K562 (cell line): ENCODE measurements around the gene CBY3. TPM values are rescaled to one million over a fixed set of nuclear protein-coding genes. Genes with fewer than 3 reads are reported as not detected.
A peak's percentile ranks its signal among the peaks of the same experiment; 100 is the strongest.

ENCODE experiments used
- BCL6 ChIP-seq: fragments of 250-450 bp; sonication (Bioruptor Pico); IDR thresholded peaks from 2 replicates; pipeline ENCODE4 v1.4.0; 2020
- BRD4 ChIP-seq: fragments of 200-600 bp; sonication (generic); IDR thresholded peaks from 2 replicates; pipeline ENCODE4 v1.6.1; 2017; ENCODE audit warnings: inconsistent platforms
- CCNT2 ChIP-seq: IDR thresholded peaks from 2 replicates; pipeline ENCODE4 v1.6.1; 2011; ENCODE audit warnings: borderline replicate concordance, low read depth, mild to moderate bottlenecking, moderate library complexity, mixed read lengths, low read length; ENCODE audit not compliant: insufficient read length; ENCODE audit errors: extremely low read depth
- CHD4 ChIP-seq: fragments of 200-600 bp; sonication (generic); IDR thresholded peaks from 3 replicates; pipeline ENCODE4 v1.6.1; 2012; ENCODE audit warnings: low read depth, mild to moderate bottlenecking, mixed read lengths, low read length, inconsistent platforms; ENCODE audit not compliant: insufficient read depth, insufficient replicate concordance, poor library complexity, severe bottlenecking
- CTBP1 ChIP-seq: fragments of 450-650 bp; IDR thresholded peaks from 2 replicates; pipeline ENCODE4 v1.6.1; 2016; ENCODE audit warnings: borderline replicate concordance
- EHMT2 ChIP-seq: fragments of 450-650 bp; IDR thresholded peaks from 2 replicates; pipeline ENCODE4 v1.6.1; 2018; ENCODE audit warnings: antibody characterized with exemption
- ESRRB ChIP-seq: fragments of 250-450 bp; sonication (Bioruptor Pico); IDR thresholded peaks from 2 replicates; pipeline ENCODE4 v1.5.0; 2020; ENCODE audit warnings: mild to moderate bottlenecking, moderate library complexity, borderline replicate concordance
- GATAD2A ChIP-seq: fragments of 450-650 bp; IDR thresholded peaks from 2 replicates; pipeline ENCODE4 v1.6.1; 2017
- HDAC3 ChIP-seq: fragments of 450-650 bp; IDR thresholded peaks from 2 replicates; pipeline ENCODE4 v1.6.1; 2018; ENCODE audit warnings: borderline replicate concordance, mild to moderate bottlenecking, moderate library complexity; ENCODE audit not compliant: partially characterized antibody
- HNRNPH1 ChIP-seq: fragments of 200-400 bp; formaldehyde crosslinking; optimal IDR thresholded peaks from 2 replicates; pipeline ENCODE3; 2017; ENCODE audit warnings: low read depth, mild to moderate bottlenecking, low read length, moderate library complexity
- HNRNPLL ChIP-seq: fragments of 200-400 bp; formaldehyde crosslinking; IDR thresholded peaks from 2 replicates; pipeline ENCODE4 v1.6.1; 2017; ENCODE audit warnings: low read length, low read depth, mild to moderate bottlenecking; ENCODE audit not compliant: poor library complexity, severe bottlenecking
- NFYB ChIP-seq: IDR thresholded peaks from 2 replicates; pipeline ENCODE4 v1.6.1; 2011; ENCODE audit warnings: mild to moderate bottlenecking, moderate library complexity; ENCODE audit not compliant: insufficient read length; ENCODE audit errors: extremely low read depth
- NR2C2 ChIP-seq, 2 experiments: fragments of 200-800 bp in 1 of 2; sonication (Bioruptor generic) in 1 of 2; sonication (generic) in 1 of 2; formaldehyde crosslinking in 1 of 2; IDR thresholded peaks; 2 replicates each; pipeline versions ENCODE4 v1.6.1 to v1.8.0; 2016 to 2022; ENCODE audit warnings: mild to moderate bottlenecking in 1 of 2, missing compliant biosample characterization in 1 of 2, missing genetic modification characterization in 1 of 2, missing genetic modification reagents in 1 of 2
- NRF1 ChIP-seq, 2 experiments: fragments of 450-650 bp; IDR thresholded peaks in 1 of 2; conservative IDR thresholded peaks in 1 of 2; 2 replicates each; pipeline ENCODE4 v1.6.1; 2014; ENCODE audit warnings: mild to moderate bottlenecking in 2 of 2
- PKNOX1 ChIP-seq: fragments of 450-650 bp; IDR thresholded peaks from 2 replicates; pipeline ENCODE4 v1.6.1; 2016
- SETDB1 ChIP-seq: IDR thresholded peaks from one replicate; pipeline ENCODE4 v1.6.1; 2012; ENCODE audit warnings: low read length, control low read depth, inconsistent platforms
- SNRNP70 ChIP-seq: fragments of 200-400 bp; formaldehyde crosslinking; optimal IDR thresholded peaks from 2 replicates; pipeline ENCODE3; 2017; ENCODE audit warnings: low read depth, low read length
- TRIM25 ChIP-seq: fragments of 450-650 bp; IDR thresholded peaks from 2 replicates; pipeline ENCODE4 v1.7.0; 2016; ENCODE audit warnings: borderline replicate concordance
- ZFP36 ChIP-seq: fragments of 150-350 bp; IDR thresholded peaks from 2 replicates; pipeline ENCODE4 v1.6.1; 2018; ENCODE audit warnings: low read length, low read depth; ENCODE audit not compliant: partially characterized antibody
- ZNF263 ChIP-seq: sonication (generic); formaldehyde crosslinking; IDR thresholded peaks from 2 replicates; pipeline ENCODE4 v1.8.0; 2022; ENCODE audit warnings: mild to moderate bottlenecking, missing genetic modification reagents, borderline replicate concordance
- ZNF444 ChIP-seq: fragments of 250-450 bp; sonication (Bioruptor Pico); IDR thresholded peaks from 2 replicates; pipeline ENCODE4 v1.4.0; 2020; ENCODE audit warnings: mild to moderate bottlenecking, moderate library complexity
- ZNF551 ChIP-seq: fragments of 250-450 bp; sonication (Bioruptor Pico); IDR thresholded peaks from 2 replicates; pipeline ENCODE4 v1.5.0; 2021; ENCODE audit warnings: mild to moderate bottlenecking, moderate library complexity
- ZNF584 ChIP-seq: fragments of 200-800 bp; sonication (Bioruptor generic); IDR thresholded peaks from 2 replicates; pipeline ENCODE4 v1.6.1; 2016; ENCODE audit warnings: low read depth, mild to moderate bottlenecking, missing genetic modification characterization, missing compliant biosample characterization
- ZNF586 ChIP-seq: fragments of 450-650 bp; formaldehyde crosslinking; conservative IDR thresholded peaks from 2 replicates; pipeline ENCODE4 v1.4.0; 2020; ENCODE audit warnings: mild to moderate bottlenecking, moderate library complexity
- ZNF76 ChIP-seq: fragments of 250-450 bp; sonication (Bioruptor Pico); IDR thresholded peaks from 2 replicates; pipeline ENCODE4 v1.4.0; 2020; ENCODE audit warnings: mild to moderate bottlenecking, moderate library complexity, borderline replicate concordance
- polyA plus RNA-seq, 8 experiments: library from polyadenylated mRNA; depleted of rRNA in 4 of 8; stranded (reverse) in 5 of 8; unstranded in 3 of 8; fragments of >200 nt; fragmentation: Nextera tagmentation in 2 of 8; fragmentation: Illumina TruSeq in 1 of 8; extraction: Ambion mirVana in 2 of 8; extraction: Trizol in 1 of 8; gene quantifications; 2 replicates each; pipeline versions ENCODE4 v1.2.1 to v1.2.3, GENCODE V29; 2011 to 2014; ENCODE audit warnings: inconsistent platforms in 1 of 8, missing spikeins in 1 of 8
- total RNA-seq, 7 experiments: library from RNA; depleted of rRNA in 6 of 7; stranded (reverse); fragments of >200 nt in 6 of 7; fragmentation: Illumina TruSeq in 2 of 7; extraction: Trizol in 2 of 7; gene quantifications; 2 replicates each; pipeline versions ENCODE4 v1.2.1 to v1.2.3, GENCODE V29; 2011 to 2021; ENCODE audit warnings: low replicate concordance in 1 of 7

Gene CBY3
- total and polyA plus RNA-seq, 9 of the 15 experiments (the other 6 are each of a cell fraction or from before 2014, with no cell fraction given), result not detected

- TF ChIP-seq CCNT2 (peak; percentile 83), GATAD2A (no peak), BCL6 (CRISPR knock-in tag) (no peak), HDAC3 (no peak), ZNF263 (peak; percentile 15; the same call in 1 of the 2 replicates), CHD4 (no peak), ESRRB (no peak), SNRNP70 (no peak), NFYB (no peak), BRD4 (0 out of 2 replicates have a peak, but pooled peaks have one; percentile 50), PKNOX1 (no peak), ZNF76 (CRISPR knock-in tag) (peak; percentile 61; the same call in 1 of the 2 replicates), ZNF586 (no peak), NRF1 (conservative IDR thresholded peaks at IDR 0.05 in 1 of 2, IDR thresholded peaks at IDR 0.05 in 1 of 2) (peak; percentile 100), ZNF444 (no peak), HNRNPLL (peak; percentile 72), TRIM25 (no peak), HNRNPH1 (no peak), ZNF551 (CRISPR knock-in tag) (no peak), CTBP1 (peak; percentile 89), NR2C2 (CRISPR knock-in tag; IDR thresholded peaks at IDR 0.05) (no peak), NR2C2 (tag; IDR thresholded peaks at IDR 0.05) (peak; percentile 57), ZFP36 (peak; percentile 22), EHMT2 (no peak), SETDB1 (no peak), ZNF584 (no peak)
Measured at GRCh38 chr5:179678223-179679013, 2.4 kb downstream of the CBY3 start (continued).
